ENCODE results near the gene COL5A1. TPM values are rescaled to one million over a fixed set of nuclear protein-coding genes. Genes with fewer than 3 reads are reported as not detected.

The COL5A1 gene
- polyA plus RNA-seq, 1 donor (not counting 4 experiments of a cell fraction or from before 2014, with no cell fraction given): 3.1 TPM

DNA sequence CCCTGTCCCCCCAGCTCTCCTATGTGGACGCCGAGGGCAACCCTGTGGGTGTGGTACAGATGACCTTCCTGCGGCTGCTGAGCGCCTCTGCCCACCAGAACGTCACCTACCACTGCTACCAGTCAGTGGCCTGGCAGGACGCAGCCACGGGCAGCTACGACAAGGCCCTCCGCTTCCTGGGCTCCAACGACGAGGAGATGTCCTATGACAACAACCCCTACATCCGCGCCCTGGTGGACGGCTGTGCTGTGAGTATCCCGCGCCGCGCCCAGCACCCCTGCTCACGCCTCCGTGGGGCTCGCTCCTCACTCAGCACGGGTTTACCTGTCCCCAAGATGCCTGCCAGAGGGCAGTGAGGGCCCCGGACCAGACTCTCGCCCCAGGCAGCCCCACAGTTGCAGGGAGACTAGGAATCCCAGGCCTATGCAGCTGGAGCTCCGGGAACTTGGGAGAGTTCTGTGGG lies 193.4 kb downstream of the COL5A1 start:
- Histone ChIP-seq H3K27ac (ENCODE audit: control insufficient read depth, insufficient read depth, low read length) (no peak overlapping the region), H3K36me3 (ENCODE audit: control insufficient read depth in 2 of 2, extremely low read depth in 1 of 2, insufficient read depth in 2 of 2, low read length in 2 of 2) (no peaks in the 10 kb centered on the region), H3K9me3 (ENCODE audit: control insufficient read depth, low read depth, low read length) (no peaks in the 10 kb centered on the region), H4K20me1 (ENCODE audit: control insufficient read depth, extremely low read depth, insufficient read depth, low read length) (no peaks in the 10 kb centered on the region), H3K4me1 (ENCODE audit: control insufficient read depth, extremely low read depth, insufficient read depth, low read length) (no peaks in the 10 kb centered on the region), H2AFZ (ENCODE audit: control insufficient read depth, low read length) (no peak overlapping the region), H3K79me2 (ENCODE audit: control insufficient read depth, insufficient read depth, low read length) (no peaks in the 10 kb centered on the region), H3K27me3 (ENCODE audit: control insufficient read depth, extremely low read depth, insufficient read depth, low read length) (no peaks in the 10 kb centered on the region), H3K9ac (ENCODE audit: control insufficient read depth, extremely low read depth, insufficient read depth, low read length) (no peak overlapping the region), H3K9me1 (ENCODE audit: control insufficient read depth, extremely low read depth, insufficient read depth, low read length) (no peaks in the 10 kb centered on the region), H3K4me3 (ENCODE audit: control insufficient read depth in 2 of 3, extremely low read depth in 1 of 3, insufficient read depth in 2 of 3, low read depth in 1 of 3, low read length in 3 of 3) (no peak overlapping the region), H3K4me2 (ENCODE audit: control insufficient read depth, extremely low read depth, insufficient read depth, low read depth, low read length) (no peak overlapping the region)
- FAIRE-seq (no peak), DNase-seq (ENCODE audit: low read depth, low spot score) (no peak)
- TF ChIP-seq EZH2 (IDR thresholded peaks at IDR 0.05; ENCODE audit: low read length): no peak
- no peak for TF ChIP-seq CTCF (optimal IDR thresholded peaks at IDR 0.05 in 1 of 3, IDR thresholded peaks at IDR 0.05 in 1 of 3, conservative IDR thresholded peaks at IDR 0.05 in 1 of 3; ENCODE audit: extremely low read depth in 1 of 3, insufficient read depth in 2 of 3, low read length in 3 of 3)
- dilution Hi-C loops (cut with MboI; ENCODE audit: extremely low pct_ligation_motif_present, low sequenced_read_pairs): no loop called here

- Histone ChIP-seq H3K9me3 (ENCODE audit: control insufficient read depth, low read depth, low read length) (no peaks in the 10 kb centered on the region), H3K9me1 (ENCODE audit: control insufficient read depth, extremely low read depth, insufficient read depth, low read length) (no peaks in the 10 kb centered on the region), H3K36me3 (ENCODE audit: control insufficient read depth in 2 of 2, extremely low read depth in 1 of 2, insufficient read depth in 2 of 2, low read length in 2 of 2) (no peaks in the 10 kb centered on the region), H3K79me2 (ENCODE audit: control insufficient read depth, insufficient read depth, low read length) (no peaks in the 10 kb centered on the region), H3K4me2 (ENCODE audit: control insufficient read depth, extremely low read depth, insufficient read depth, low read depth, low read length) (no peak overlapping the region), H3K9ac (ENCODE audit: control insufficient read depth, extremely low read depth, insufficient read depth, low read length) (no peak overlapping the region), H2AFZ (ENCODE audit: control insufficient read depth, low read length) (no peak overlapping the region), H4K20me1 (ENCODE audit: control insufficient read depth, extremely low read depth, insufficient read depth, low read length) (no peaks in the 10 kb centered on the region), H3K4me3 (ENCODE audit: control insufficient read depth in 2 of 3, extremely low read depth in 1 of 3, insufficient read depth in 2 of 3, low read depth in 1 of 3, low read length in 3 of 3) (no peak overlapping the region), H3K27ac (ENCODE audit: control insufficient read depth, insufficient read depth, low read length) (no peak overlapping the region), H3K27me3 (ENCODE audit: control insufficient read depth, extremely low read depth, insufficient read depth, low read length) (no peaks in the 10 kb centered on the region), H3K4me1 (ENCODE audit: control insufficient read depth, extremely low read depth, insufficient read depth, low read length) (no peaks in the 10 kb centered on the region)
- FAIRE-seq (no peak), DNase-seq (ENCODE audit: low read depth, low spot score) (no peak)
- dilution Hi-C loops (cut with MboI; ENCODE audit: extremely low pct_ligation_motif_present, low sequenced_read_pairs): no loop called here
- TF ChIP-seq CTCF (optimal IDR thresholded peaks at IDR 0.05 in 1 of 3, IDR thresholded peaks at IDR 0.05 in 1 of 3, conservative IDR thresholded peaks at IDR 0.05 in 1 of 3; ENCODE audit: extremely low read depth in 1 of 3, insufficient read depth in 2 of 3, low read length in 3 of 3): no peak
- TF ChIP-seq EZH2 (IDR thresholded peaks at IDR 0.05; ENCODE audit: low read length): no peak
These were observed 193.8 kb downstream of the COL5A1 start for GRCh38 chr9:134835448-134835847.
